GM13977 (cell line): ENCODE results near the gene LDB3.

Source experiments
- DNase-seq: peaks from one replicate; pipeline ENCODE4 v3.0.0; 2012; ENCODE audit warnings: low spot score
- CTCF ChIP-seq: IDR thresholded peaks from 2 replicates; pipeline ENCODE4 v1.5.1; 2012; ENCODE audit warnings: mild to moderate bottlenecking, control low read depth; ENCODE audit not compliant: insufficient read depth; ENCODE audit errors: extremely low read depth, missing control alignments
- in situ Hi-C: fragments of 300-500 bp; cut with MboI; formaldehyde crosslinking; loops from one replicate; pipeline ENCODE4 v1.12.0; 2022; ENCODE audit warnings: low sequenced_read_pairs, low pct_unique_long_range_greater_than_20kb, mixed read lengths, inconsistent platforms; ENCODE audit not compliant: unreplicated experiment

LDB3 gene

GRCh38 chr10:86659721-86660453, 8.4 kb upstream of the LDB3 start:
- TF ChIP-seq CTCF, result no peak
- in situ Hi-C loops, result no loop called here
- DNase-seq, result no peak

- in situ Hi-C loops, result no loop called here
- TF ChIP-seq CTCF, result no peak
- no peak for DNase-seq
Measured at GRCh38 chr10:86661161-86662025, 6.9 kb upstream of the LDB3 start.

GRCh38 chr10:86662186-86663045, 5.9 kb upstream of the LDB3 start:
- no peak for TF ChIP-seq CTCF
- in situ Hi-C loops, result no loop called here
- DNase-seq, result no peak

GRCh38 chr10:86663046-86663345, 5.3 kb upstream of the LDB3 start:
- TF ChIP-seq CTCF, result no peak
- no peak for DNase-seq
- in situ Hi-C loops, result no loop called here

GRCh38 chr10:86663576-86664339, 4.6 kb upstream of the LDB3 start:
- no peak for DNase-seq
- no peak for TF ChIP-seq CTCF
- in situ Hi-C loops, result no loop called here
